Activated CD8-positive, alpha-beta T cell treated with anti-CD3 and anti-CD28 coated beads for 36 hours (primary cell): Measurements from ENCODE around the gene DNAJC18. TPM values are rescaled to one million over a fixed set of nuclear protein-coding genes. Genes with fewer than 3 reads are reported as not detected.
A peak's percentile ranks its signal among the peaks of the same experiment; 100 is the strongest.

Source experiments
- ATAC-seq: fragments of 200-7000 bp; cut with Tn5 transposase; one replicate; pipeline ENCODE4 v1.10.0; 2021; ENCODE audit warnings: mild to moderate bottlenecking, moderate library complexity
- CTCF ChIA-PET: fragments of 350-600 bp; sonication (Branson Sonifier 250); formaldehyde crosslinking; loops from one replicate; lab custom pipeline; 2021; ENCODE audit warnings: antibody characterized with exemption; lab: Charles Lee
- POLR2A ChIA-PET: fragments of 350-600 bp; sonication (Branson Sonifier 250); formaldehyde crosslinking; loops from one replicate; lab custom pipeline; 2021; ENCODE audit warnings: antibody characterized with exemption; lab: Charles Lee
- DNase-seq: peaks from one replicate; pipeline ENCODE4 v3.0.0-alpha.2; 2020
- H3K27ac Mint-ChIP-seq: one replicate; pipeline ENCODE4 v1.8.0; 2021; ENCODE audit warnings: mild to moderate bottlenecking, mixed read lengths
- H3K27me3 Mint-ChIP-seq: one replicate; pipeline ENCODE4 v1.8.0; 2021; ENCODE audit warnings: mixed read lengths
- H3K36me3 Mint-ChIP-seq: one replicate; pipeline ENCODE4 v1.8.0; 2021; ENCODE audit warnings: low read depth, mixed read lengths
- H3K4me1 Mint-ChIP-seq: one replicate; pipeline ENCODE4 v1.8.0; 2021; ENCODE audit warnings: low read depth, mixed read lengths
- H3K4me3 Mint-ChIP-seq: one replicate; pipeline ENCODE4 v1.8.0; 2021; ENCODE audit warnings: mild to moderate bottlenecking, moderate library complexity, mixed read lengths
- H3K9me3 Mint-ChIP-seq: one replicate; pipeline ENCODE4 v1.8.0; 2021; ENCODE audit warnings: mixed read lengths
- intact Hi-C: fragments of 100-400 bp; cut with micrococcal nuclease; formaldehyde crosslinking; loops from one replicate; pipeline ENCODE4 v1.10.0; 2022
- total RNA-seq, 2 experiments: library from RNA; stranded (reverse); gene quantifications; one replicate each; pipeline ENCODE4 v1.2.3, GENCODE V29; 2021
- TF ChIP-seq, protein P1 (sequence below): fragments of 200-600 bp; IDR thresholded peaks from one replicate; pipeline ENCODE4 v1.8.0; 2022; ENCODE audit warnings: antibody characterized with exemption, mild to moderate bottlenecking

DNAJC18 gene
- total RNA-seq, 2 experiments from 2014 or later: 24.9 to 27.5 TPM

DNA sequence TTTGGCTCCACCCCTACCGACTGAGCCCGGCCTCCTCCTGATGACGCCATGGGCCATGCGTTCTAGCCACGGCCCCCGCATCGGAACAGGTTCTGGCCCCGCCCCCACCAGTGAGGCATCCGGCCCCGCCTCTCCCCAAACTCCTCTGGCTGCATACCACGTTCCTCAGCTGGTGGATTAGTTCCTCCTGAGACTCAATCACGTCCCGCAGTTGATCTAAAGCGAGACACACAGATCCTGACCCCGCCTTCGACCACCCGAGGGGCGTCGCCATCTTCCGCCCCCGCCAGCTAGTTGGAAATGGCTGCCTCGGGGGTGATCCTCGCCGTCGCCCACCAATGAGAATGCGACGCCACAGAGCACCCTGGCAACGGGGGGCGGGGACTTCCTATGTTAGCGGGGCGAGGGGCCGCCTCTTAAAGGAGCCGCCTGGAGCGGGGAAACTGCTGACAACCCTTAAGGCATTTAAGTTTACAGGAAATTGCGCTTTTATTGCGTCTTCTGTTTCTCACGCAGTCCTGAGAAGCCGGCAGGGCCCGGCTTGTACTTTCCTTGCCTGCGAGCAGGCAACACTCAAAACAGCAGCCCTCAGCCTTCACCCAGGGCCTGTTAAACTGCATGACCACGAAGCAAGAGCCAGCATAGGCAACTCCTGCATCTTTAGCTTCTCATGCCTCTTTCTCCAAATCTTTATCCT, 35.4 kb downstream of the DNAJC18 start, which contains the start of gene SPATA24:
Gene SPATA24 (minus strand): TSS at position 303 of the 697 bp plus-strand sequence. CDS start 29 bp downstream, at position 274.
- CTCF ChIA-PET: interaction anchor here (1.0 to 4.4 kb wide), 10 partner anchors 10 to 286 kb away, joined by 3 to 34 read pairs (median 5); no protein-coding TSS in a partner anchor
- H3K4me1 Mint-ChIP-seq: peaks cover 39% of the 10 kb centered on the region
- peak; percentile 89 for ATAC-seq

DNA sequence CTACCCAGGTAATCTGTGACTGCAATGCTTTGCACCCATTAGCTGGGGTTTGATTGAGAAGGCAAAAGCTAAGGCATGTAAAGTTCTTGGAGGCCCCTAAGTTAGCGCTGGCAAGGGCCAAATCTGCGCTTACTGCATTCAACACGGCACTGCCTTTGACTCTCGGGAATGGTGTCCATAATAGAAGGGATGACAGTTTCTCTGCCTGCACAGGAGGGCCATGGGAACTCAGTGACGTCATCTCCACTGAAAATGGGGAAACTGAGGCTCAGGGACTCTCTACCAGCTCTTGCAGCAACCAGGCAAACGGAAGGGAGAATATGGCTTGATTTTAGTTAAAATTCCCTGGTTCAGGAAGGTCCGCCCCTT, 35.9 kb downstream of the DNAJC18 start:
- no peaks in the 10 kb centered on the region for H3K27me3 Mint-ChIP-seq
- H3K9me3 Mint-ChIP-seq: no peaks in the 10 kb centered on the region
- intact Hi-C loops: no loop called here
- H3K4me3 Mint-ChIP-seq: peak overlapping the region; percentile 85
- TF ChIP-seq, protein P1, sequence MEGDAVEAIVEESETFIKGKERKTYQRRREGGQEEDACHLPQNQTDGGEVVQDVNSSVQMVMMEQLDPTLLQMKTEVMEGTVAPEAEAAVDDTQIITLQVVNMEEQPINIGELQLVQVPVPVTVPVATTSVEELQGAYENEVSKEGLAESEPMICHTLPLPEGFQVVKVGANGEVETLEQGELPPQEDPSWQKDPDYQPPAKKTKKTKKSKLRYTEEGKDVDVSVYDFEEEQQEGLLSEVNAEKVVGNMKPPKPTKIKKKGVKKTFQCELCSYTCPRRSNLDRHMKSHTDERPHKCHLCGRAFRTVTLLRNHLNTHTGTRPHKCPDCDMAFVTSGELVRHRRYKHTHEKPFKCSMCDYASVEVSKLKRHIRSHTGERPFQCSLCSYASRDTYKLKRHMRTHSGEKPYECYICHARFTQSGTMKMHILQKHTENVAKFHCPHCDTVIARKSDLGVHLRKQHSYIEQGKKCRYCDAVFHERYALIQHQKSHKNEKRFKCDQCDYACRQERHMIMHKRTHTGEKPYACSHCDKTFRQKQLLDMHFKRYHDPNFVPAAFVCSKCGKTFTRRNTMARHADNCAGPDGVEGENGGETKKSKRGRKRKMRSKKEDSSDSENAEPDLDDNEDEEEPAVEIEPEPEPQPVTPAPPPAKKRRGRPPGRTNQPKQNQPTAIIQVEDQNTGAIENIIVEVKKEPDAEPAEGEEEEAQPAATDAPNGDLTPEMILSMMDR: no peak
- CTCF ChIA-PET: interaction anchor here (0.9 to 4.4 kb wide), 15 partner anchors 11 to 287 kb away, joined by 3 to 34 read pairs (median 4); partner anchors contain the start of gene PAIP2
- H3K36me3 Mint-ChIP-seq: no peaks in the 10 kb centered on the region
- POLR2A ChIA-PET: interaction anchor here (1.0 to 6.5 kb wide), 8 partner anchors 9 to 345 kb away, joined by 3 to 49 read pairs (median 4); partner anchors contain the start of genes MZB1, PAIP2 and PROB1
- DNase-seq: no peak
- peak overlapping the region; percentile 99 for H3K27ac Mint-ChIP-seq
- ATAC-seq: no peak
- H3K4me1 Mint-ChIP-seq: peaks cover 39% of the 10 kb centered on the region

More for the DNA sequence above, 35.4 kb downstream of the DNAJC18 start, which contains the start of gene SPATA24:
- no peaks in the 10 kb centered on the region for H3K36me3 Mint-ChIP-seq
- DNase-seq: peak; percentile 100
- H3K27ac Mint-ChIP-seq: peak within 1 kb of the TSS; percentile 99
- TF ChIP-seq, protein P1: no peak
- H3K27me3 Mint-ChIP-seq: no peaks in the 10 kb centered on the region
- H3K4me3 Mint-ChIP-seq: peak within 1 kb of the TSS; percentile 85
- POLR2A ChIA-PET: interaction anchor here (0.6 to 6.5 kb wide), 12 partner anchors 9 to 344 kb away, joined by 3 to 49 read pairs (median 4); partner anchors contain the start of genes DNAJC18, MZB1, PAIP2 and PROB1
- no peaks in the 10 kb centered on the region for H3K9me3 Mint-ChIP-seq
- intact Hi-C loops: no loop called here

DNA sequence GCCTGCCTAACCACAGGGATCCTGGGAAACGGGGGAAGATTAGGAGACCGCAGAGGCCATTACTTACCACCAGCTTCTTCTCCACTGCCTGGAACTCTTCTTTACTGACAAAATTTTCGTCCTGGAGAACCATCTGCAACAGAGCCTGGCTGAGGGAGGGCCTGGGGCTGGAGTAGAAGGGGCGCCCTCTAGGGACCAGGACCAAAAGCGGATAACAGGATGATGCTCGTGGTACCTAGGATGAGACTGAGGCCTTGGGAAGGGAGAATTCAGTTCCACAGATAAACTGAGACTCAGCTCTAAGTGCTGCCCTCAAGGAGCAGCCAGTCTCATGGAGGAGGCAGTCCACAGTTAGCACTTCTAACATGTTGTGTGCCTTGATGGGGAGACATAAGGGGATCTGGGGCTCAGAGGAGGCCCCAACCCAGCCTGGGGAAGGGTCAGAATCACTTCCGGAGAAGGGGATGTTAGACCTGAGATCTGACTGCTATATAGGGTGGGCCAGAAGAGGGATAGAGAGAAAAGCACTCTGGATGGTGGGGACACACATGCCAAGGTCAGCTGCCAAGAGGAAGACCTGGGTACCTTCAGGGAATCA, 36.7 kb downstream of the DNAJC18 start:
- intact Hi-C loops: no loop called here
- Mint-ChIP-seq H3K27ac (peak overlapping the region; percentile 99), H3K27me3 (no peaks in the 10 kb centered on the region), H3K4me1 (peaks cover 36% of the 10 kb centered on the region), H3K4me3 (peak overlapping the region; percentile 85), H3K9me3 (no peaks in the 10 kb centered on the region), H3K36me3 (no peaks in the 10 kb centered on the region)
- ChIA-PET POLR2A (interaction anchor here (0.8 to 6.5 kb wide), 7 partner anchors 10 to 346 kb away, joined by 3 to 49 read pairs (median 3); partner anchors contain the start of genes MZB1 and PAIP2), CTCF (interaction anchor here (0.6 to 4.4 kb wide), 18 partner anchors 10 to 288 kb away, joined by 3 to 34 read pairs (median 4); partner anchors contain the start of genes MZB1, PAIP2 and STING1)
- TF ChIP-seq, protein P1: peak; percentile 32
- DNase-seq (peak; percentile 40), ATAC-seq (no peak)

DNA sequence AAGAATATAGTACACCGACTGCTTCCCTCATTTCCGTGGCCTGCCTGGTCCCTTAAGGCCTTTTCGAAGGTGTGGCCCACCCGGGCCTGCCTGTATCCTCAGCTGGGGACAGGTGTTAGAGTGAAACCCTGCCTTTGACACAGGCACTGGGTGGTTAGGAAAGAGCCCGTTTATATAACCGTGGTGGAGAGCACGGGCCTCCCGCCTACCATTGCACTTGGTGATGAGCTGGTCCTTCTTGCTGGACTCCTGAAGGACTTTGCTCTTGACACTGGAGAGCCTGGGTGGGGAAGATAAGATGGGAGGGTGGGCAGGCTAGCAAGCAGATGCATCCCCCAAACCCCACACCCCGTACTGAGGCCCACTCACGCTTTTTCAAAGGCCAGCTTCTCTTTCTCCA, 37.8 kb downstream of the DNAJC18 start:
- Mint-ChIP-seq H3K4me3 (no peak overlapping the region), H3K9me3 (no peaks in the 10 kb centered on the region), H3K4me1 (peaks cover 34% of the 10 kb centered on the region), H3K27me3 (no peaks in the 10 kb centered on the region), H3K27ac (no peak overlapping the region), H3K36me3 (peaks cover 6% of the 10 kb centered on the region)
- POLR2A ChIA-PET: interaction anchor here (0.8 to 6.5 kb wide), 4 partner anchors 11 to 114 kb away, joined by 3 to 49 read pairs (median 12); partner anchors contain the start of genes MZB1 and PAIP2
- ATAC-seq (no peak), DNase-seq (no peak)
- intact Hi-C loops: no loop called here
- TF ChIP-seq, protein P1: no peak
- CTCF ChIA-PET: interaction anchor here (0.8 to 4.4 kb wide), 8 partner anchors 9 to 114 kb away, joined by 3 to 34 read pairs (median 6); partner anchors contain the start of gene MZB1
